ENCODE results near the gene AGFG1.

AGFG1 gene

GRCh38 chr2:227566012-227566411 is 94.1 kb downstream of the AGFG1 start:
- Histone ChIP-seq H3K27ac (ENCODE audit: low read length) (no peak overlapping the region), H3K36me3 (ENCODE audit: insufficient read depth, low read length) (no peaks in the 10 kb centered on the region; the same call in 1 of the 2 replicates), H2AFZ (ENCODE audit: low read depth, low read length) (no peak overlapping the region), H3K4me2 (ENCODE audit: insufficient read depth, low read length) (no peak overlapping the region), H3K9ac (ENCODE audit: low read depth, low read length) (no peak overlapping the region), H3K9me3 (ENCODE audit: insufficient read depth, low read length, severe bottlenecking) (no peaks in the 10 kb centered on the region), H3K27me3 (ENCODE audit: insufficient read depth, low read length, poor library complexity) (no peaks in the 10 kb centered on the region), H3K4me1 (ENCODE audit: insufficient read depth, low read length) (no peaks in the 10 kb centered on the region), H4K20me1 (ENCODE audit: insufficient read depth, low read length) (peaks cover 2% of the 10 kb centered on the region; the same call in 1 of the 2 replicates), H3K79me2 (ENCODE audit: insufficient read depth, low read length) (no peaks in the 10 kb centered on the region), H3K4me3 (ENCODE audit: low read depth in 1 of 2, low read length in 2 of 2) (no peak overlapping the region)
- ATAC-seq (ENCODE audit: insufficient read depth, low read depth) (no peak), DNase-seq (no peak)
- TF ChIP-seq EZH2 (IDR thresholded peaks at IDR 0.05; ENCODE audit: borderline replicate concordance, low read depth, low read length, severe bottlenecking) (no peak), CTCF (IDR thresholded peaks at IDR 0.05; ENCODE audit: borderline replicate concordance, extremely low read depth, low read length, poor library complexity, severe bottlenecking) (no peak)

- DNase-seq (no peak), ATAC-seq (ENCODE audit: insufficient read depth, low read depth) (no peak)
- no peaks in the 10 kb centered on the region; the same call in 1 of the 2 replicates for H3K36me3 ChIP-seq (ENCODE audit: insufficient read depth, low read length)
- H3K9ac ChIP-seq (ENCODE audit: low read depth, low read length): no peak overlapping the region
- H3K27me3 ChIP-seq (ENCODE audit: insufficient read depth, low read length, poor library complexity): no peaks in the 10 kb centered on the region
- H3K79me2 ChIP-seq (ENCODE audit: insufficient read depth, low read length): no peaks in the 10 kb centered on the region
- H3K27ac ChIP-seq (ENCODE audit: low read length): no peak overlapping the region
- H3K4me2 ChIP-seq (ENCODE audit: insufficient read depth, low read length): no peak overlapping the region
- H3K4me1 ChIP-seq (ENCODE audit: insufficient read depth, low read length): no peaks in the 10 kb centered on the region
- H3K9me3 ChIP-seq (ENCODE audit: insufficient read depth, low read length, severe bottlenecking): no peaks in the 10 kb centered on the region
- peaks cover 2% of the 10 kb centered on the region; the same call in 1 of the 2 replicates for H4K20me1 ChIP-seq (ENCODE audit: insufficient read depth, low read length)
- no peak overlapping the region for H2AFZ ChIP-seq (ENCODE audit: low read depth, low read length)
- no peak overlapping the region for H3K4me3 ChIP-seq (ENCODE audit: low read depth in 1 of 2, low read length in 2 of 2)
- no peak for TF ChIP-seq EZH2 (IDR thresholded peaks at IDR 0.05; ENCODE audit: borderline replicate concordance, low read depth, low read length, severe bottlenecking)
- no peak for TF ChIP-seq CTCF (IDR thresholded peaks at IDR 0.05; ENCODE audit: borderline replicate concordance, extremely low read depth, low read length, poor library complexity, severe bottlenecking)
Measured at GRCh38 chr2:227568852-227569169, 96.9 kb downstream of the AGFG1 start.

GRCh38 chr2:227570615-227571014 is 98.7 kb downstream of the AGFG1 start:
- Histone ChIP-seq H3K4me3 (ENCODE audit: low read depth in 1 of 2, low read length in 2 of 2) (no peak overlapping the region), H3K27ac (ENCODE audit: low read length) (no peak overlapping the region), H3K4me2 (ENCODE audit: insufficient read depth, low read length) (no peak overlapping the region), H3K36me3 (ENCODE audit: insufficient read depth, low read length) (no peaks in the 10 kb centered on the region), H3K27me3 (ENCODE audit: insufficient read depth, low read length, poor library complexity) (no peaks in the 10 kb centered on the region), H3K9me3 (ENCODE audit: insufficient read depth, low read length, severe bottlenecking) (no peaks in the 10 kb centered on the region), H4K20me1 (ENCODE audit: insufficient read depth, low read length) (0 out of 2 replicates have a peak, but pooled peaks cover 2% of the 10 kb centered on the region), H3K79me2 (ENCODE audit: insufficient read depth, low read length) (no peaks in the 10 kb centered on the region), H3K9ac (ENCODE audit: low read depth, low read length) (no peak overlapping the region), H2AFZ (ENCODE audit: low read depth, low read length) (no peak overlapping the region), H3K4me1 (ENCODE audit: insufficient read depth, low read length) (no peaks in the 10 kb centered on the region)
- TF ChIP-seq EZH2 (IDR thresholded peaks at IDR 0.05; ENCODE audit: borderline replicate concordance, low read depth, low read length, severe bottlenecking) (no peak), CTCF (IDR thresholded peaks at IDR 0.05; ENCODE audit: borderline replicate concordance, extremely low read depth, low read length, poor library complexity, severe bottlenecking) (no peak)
- no peak for ATAC-seq (ENCODE audit: insufficient read depth, low read depth)
- DNase-seq: no peak

- H3K9me3 ChIP-seq (ENCODE audit: insufficient read depth, low read length, severe bottlenecking): no peaks in the 10 kb centered on the region
- H3K36me3 ChIP-seq (ENCODE audit: insufficient read depth, low read length): no peaks in the 10 kb centered on the region
- H4K20me1 ChIP-seq (ENCODE audit: insufficient read depth, low read length): no peaks in the 10 kb centered on the region
- ATAC-seq (ENCODE audit: insufficient read depth, low read depth) (no peak), DNase-seq (no peak)
- no peak overlapping the region for H3K27ac ChIP-seq (ENCODE audit: low read length)
- H3K27me3 ChIP-seq (ENCODE audit: insufficient read depth, low read length, poor library complexity): peaks cover 2% of the 10 kb centered on the region
- no peak overlapping the region for H3K4me3 ChIP-seq (ENCODE audit: low read depth in 1 of 2, low read length in 2 of 2)
- H3K79me2 ChIP-seq (ENCODE audit: insufficient read depth, low read length): no peaks in the 10 kb centered on the region
- no peak overlapping the region for H3K4me2 ChIP-seq (ENCODE audit: insufficient read depth, low read length)
- TF ChIP-seq EZH2 (IDR thresholded peaks at IDR 0.05; ENCODE audit: borderline replicate concordance, low read depth, low read length, severe bottlenecking): no peak
- no peak for TF ChIP-seq CTCF (IDR thresholded peaks at IDR 0.05; ENCODE audit: borderline replicate concordance, extremely low read depth, low read length, poor library complexity, severe bottlenecking)
- no peaks in the 10 kb centered on the region for H3K4me1 ChIP-seq (ENCODE audit: insufficient read depth, low read length)
- H2AFZ ChIP-seq (ENCODE audit: low read depth, low read length): no peak overlapping the region
- H3K9ac ChIP-seq (ENCODE audit: low read depth, low read length): no peak overlapping the region
Measured at GRCh38 chr2:227576110-227576509, 104.2 kb downstream of the AGFG1 start.
